Pancreas (tissue), 10 donors: ENCODE measurements around the gene ST6GALNAC4. TPM values are rescaled to one million over a fixed set of nuclear protein-coding genes. Genes with fewer than 3 reads are reported as not detected.

Experiments
- ATAC-seq, 4 donors: fragments of 200-7000 bp; cut with Tn5 transposase; one replicate each; pipeline versions ENCODE4 v1.8.0 to v1.9.1; 2020; ENCODE audit warnings: mild to moderate bottlenecking in 4 of 4, moderate library complexity in 4 of 4
- DNase-seq, 6 donors: peaks; one replicate each; pipeline ENCODE4 v3.0.0-alpha.2; 2020
- FAIRE-seq: peaks from 2 replicates; lab custom pipeline; 2012; peaks lifted over from hg19 to GRCh38; lab: Jason Lieb, UNC
- H3K27ac ChIP-seq, 4 donors: fragments of 200-600 bp; sonication (generic); 1 replicate in 3 of 4; 2 replicates in 1 of 4; pipeline versions ENCODE4 v1.5.0 to v1.8.0; 2020
- H3K27me3 ChIP-seq, 4 donors: fragments of 200-600 bp; one replicate each; pipeline ENCODE4 v1.8.0; 2021
- H3K36me3 ChIP-seq, 3 donors: fragments of 200-600 bp; sonication (generic) in 1 of 3; one replicate each; pipeline versions ENCODE4 v1.5.0 to v1.8.0; 2020 to 2021
- H3K4me1 ChIP-seq, 3 donors: fragments of 200-600 bp; one replicate each; pipeline ENCODE4 v1.8.0; 2021
- H3K4me3 ChIP-seq, 4 donors: fragments of 200-600 bp; sonication (generic) in 2 of 4; one replicate each; pipeline versions ENCODE4 v1.5.0 to v1.8.0; 2020 to 2021
- H3K9me3 ChIP-seq, 4 donors: fragments of 200-600 bp; one replicate each; pipeline ENCODE4 v1.8.0; 2021
- WGBS, 2 donors: extraction: QIAGEN DNeasy Blood & Tissue Kit; methylation state at CpG; one replicate each; pipeline ENCODE4 v1.1.7; 2013; 5-methylcytosine and 5-hydroxymethylcytosine counted together
- intact Hi-C, 3 donors: fragments of 100-400 bp; cut with DNase I; formaldehyde crosslinking; loops; one replicate each; pipeline versions ENCODE4 v1.11.1 to v1.14.2; 2022
- polyA plus RNA-seq, 2 donors: library from polyadenylated mRNA; stranded (reverse); fragments of 200-250 nt; gene quantifications; one replicate each; pipeline ENCODE4 v1.2.3, GENCODE V29; 2013
- total RNA-seq, 6 donors: library from RNA; stranded (reverse); fragmentation: NEBNext Ultra II Directional in 4 of 6; extraction: Animal tissue kit (Norgen Biotek cat#: 25700) in 4 of 6; gene quantifications; one replicate each; pipeline versions ENCODE4 v1.2.1 to v1.2.4, GENCODE V29; 2021 to 2023
- TF ChIP-seq, protein P1 (sequence below), 4 donors: fragments of 200-600 bp; sonication (generic) in 3 of 4; IDR thresholded peaks; one replicate each; pipeline versions ENCODE4 v1.5.0 to v1.8.0; 2021; ENCODE audit warnings: antibody characterized with exemption in 4 of 4
- donor health status: healthy with polysubstance abuse.
- donor health status: DM: no; HTN: no; CAD: no; lungs with moderate emphysema.
- donor health status: DM: no; HTN: no; CAD: no.
- donor health status: control.
- donor health status: control.
- donor health status: Bipolar disorder and iron deficiency.
- donor health status: DM: yes; HTN: yes; CAD: no.
- donor health status: DM: no; HTN: no; CAD: no.
- donor health status: DM: no; HTN: no; CAD: no.
- donor health status: DM: yes; HTN: yes; CAD: no.

The ST6GALNAC4 gene
- total and polyA plus RNA-seq, 8 donors = 22.2 to 66.6 (median 33.9) TPM

DNA sequence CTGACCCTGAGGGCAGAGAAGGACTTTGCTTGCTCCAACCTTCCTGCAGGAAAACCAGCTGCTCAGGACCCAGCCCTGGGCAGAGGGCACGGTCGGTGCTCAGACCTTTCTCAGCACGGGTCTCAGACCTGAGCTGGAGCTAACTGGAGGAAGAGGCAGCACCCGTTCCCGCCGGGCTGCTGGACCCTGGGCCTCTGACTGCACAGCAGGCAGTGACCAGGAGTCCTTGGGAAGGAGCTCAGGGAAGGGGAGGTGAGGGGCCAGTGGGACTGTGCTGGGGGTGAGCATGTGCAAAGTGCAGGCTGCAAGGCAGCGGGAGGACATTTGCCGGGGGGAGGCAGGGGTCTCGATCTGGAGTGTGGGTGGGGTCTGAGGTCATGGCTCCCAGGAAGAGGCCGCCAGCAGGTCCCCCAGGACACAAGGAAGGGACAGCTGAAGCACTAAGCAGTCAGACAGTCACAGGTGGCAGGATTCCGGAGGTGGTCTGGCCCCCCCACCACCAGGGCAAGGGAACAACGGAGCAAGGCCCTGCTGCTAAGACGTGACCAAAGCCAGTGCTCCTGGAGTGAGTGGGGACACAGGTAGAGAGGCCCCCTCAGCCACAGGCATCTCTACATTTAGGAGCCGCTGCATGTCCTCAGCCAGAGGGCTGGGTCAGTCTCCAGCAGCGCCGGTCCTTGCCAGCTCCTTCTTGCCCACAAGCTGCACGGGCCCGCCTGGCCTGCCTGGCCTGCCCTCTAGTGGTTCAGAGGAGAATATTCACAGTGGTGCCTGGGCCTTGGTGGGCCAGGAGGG, 25.6 kb upstream of the ST6GALNAC4 start:
- ATAC-seq = peak; percentile 38 to 77 (median 68)
- Histone ChIP-seq H3K9me3 (no peaks in the 10 kb centered on the region), H3K27me3 (no peaks in the 10 kb centered on the region), H3K4me3 (no peak overlapping the region), H3K36me3 (peaks cover 3 to 36% (median 13%) of the 10 kb centered on the region in 3 donors), H3K27ac (no peak overlapping the region), H3K4me1 (no peaks in the 10 kb centered on the region)
- TF ChIP-seq, protein P1, sequence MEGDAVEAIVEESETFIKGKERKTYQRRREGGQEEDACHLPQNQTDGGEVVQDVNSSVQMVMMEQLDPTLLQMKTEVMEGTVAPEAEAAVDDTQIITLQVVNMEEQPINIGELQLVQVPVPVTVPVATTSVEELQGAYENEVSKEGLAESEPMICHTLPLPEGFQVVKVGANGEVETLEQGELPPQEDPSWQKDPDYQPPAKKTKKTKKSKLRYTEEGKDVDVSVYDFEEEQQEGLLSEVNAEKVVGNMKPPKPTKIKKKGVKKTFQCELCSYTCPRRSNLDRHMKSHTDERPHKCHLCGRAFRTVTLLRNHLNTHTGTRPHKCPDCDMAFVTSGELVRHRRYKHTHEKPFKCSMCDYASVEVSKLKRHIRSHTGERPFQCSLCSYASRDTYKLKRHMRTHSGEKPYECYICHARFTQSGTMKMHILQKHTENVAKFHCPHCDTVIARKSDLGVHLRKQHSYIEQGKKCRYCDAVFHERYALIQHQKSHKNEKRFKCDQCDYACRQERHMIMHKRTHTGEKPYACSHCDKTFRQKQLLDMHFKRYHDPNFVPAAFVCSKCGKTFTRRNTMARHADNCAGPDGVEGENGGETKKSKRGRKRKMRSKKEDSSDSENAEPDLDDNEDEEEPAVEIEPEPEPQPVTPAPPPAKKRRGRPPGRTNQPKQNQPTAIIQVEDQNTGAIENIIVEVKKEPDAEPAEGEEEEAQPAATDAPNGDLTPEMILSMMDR (IDR thresholded peaks at IDR 0.05) = peak; percentile 58 to 79 (median 78)
- DNase-seq = peak in 2 of 6 donors; percentile 67 to 90
- WGBS, 2 donors = 58 to 60% methylated on average over 18 of the region's 18 CpGs
- no peak for FAIRE-seq
- intact Hi-C loops = loop anchor here in 2 of 3 donors (5.0 kb wide), 2 partner anchors 95 to 175 kb away; no protein-coding TSS in a partner anchor

DNA sequence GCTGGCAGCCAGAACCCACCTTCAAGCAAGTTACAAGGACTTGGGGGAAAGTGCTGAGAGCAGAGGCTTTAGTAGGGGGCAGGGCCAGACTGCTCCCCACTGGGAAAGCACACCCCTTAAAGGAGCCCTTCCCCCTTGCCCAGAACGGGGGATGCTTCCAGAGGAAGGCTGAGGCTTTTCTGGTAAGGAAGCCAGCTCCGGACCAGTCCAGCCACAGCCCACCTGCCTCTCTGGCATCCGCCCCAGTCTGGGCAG, 25.0 kb upstream of the ST6GALNAC4 start:
- intact Hi-C loops = loop anchor here in 2 of 3 donors (5.0 kb wide), 2 partner anchors 95 to 175 kb away; no protein-coding TSS in a partner anchor
- Histone ChIP-seq H3K27ac (no peak overlapping the region), H3K9me3 (no peaks in the 10 kb centered on the region), H3K27me3 (no peaks in the 10 kb centered on the region), H3K36me3 (peaks cover 3 to 36% (median 13%) of the 10 kb centered on the region in 3 donors), H3K4me1 (peaks cover under 1 to 3% (median 1%) of the 10 kb centered on the region in 3 donors), H3K4me3 (no peak overlapping the region)
- no peak for DNase-seq
- TF ChIP-seq, protein P1 (IDR thresholded peaks at IDR 0.05) = no peak
- FAIRE-seq = no peak
- WGBS, 2 donors = 77 to 80% methylated on average over 3 of the region's 3 CpGs
- no peak for ATAC-seq

GRCh38 chr9:127941062-127941960, 24.5 kb upstream of the ST6GALNAC4 start:
- FAIRE-seq (no peak), ATAC-seq (no peak), DNase-seq (peak in 2 of 6 donors; percentile 27 to 54)
- TF ChIP-seq, protein P1 (IDR thresholded peaks at IDR 0.05) = no peak
- Histone ChIP-seq H3K36me3 (peaks cover 3 to 36% (median 13%) of the 10 kb centered on the region in 3 donors), H3K4me3 (no peak overlapping the region), H3K27ac (no peak overlapping the region), H3K27me3 (no peaks in the 10 kb centered on the region), H3K9me3 (no peaks in the 10 kb centered on the region), H3K4me1 (peaks cover 6 to 7% (median 7%) of the 10 kb centered on the region in 3 donors)
- intact Hi-C loops = loop anchor here in 2 of 3 donors (5.0 kb wide), 2 partner anchors 96 to 176 kb away; no protein-coding TSS in a partner anchor
- 79% methylated on average over 17 to 18 of the region's 18 CpGs for WGBS, 2 donors

DNA sequence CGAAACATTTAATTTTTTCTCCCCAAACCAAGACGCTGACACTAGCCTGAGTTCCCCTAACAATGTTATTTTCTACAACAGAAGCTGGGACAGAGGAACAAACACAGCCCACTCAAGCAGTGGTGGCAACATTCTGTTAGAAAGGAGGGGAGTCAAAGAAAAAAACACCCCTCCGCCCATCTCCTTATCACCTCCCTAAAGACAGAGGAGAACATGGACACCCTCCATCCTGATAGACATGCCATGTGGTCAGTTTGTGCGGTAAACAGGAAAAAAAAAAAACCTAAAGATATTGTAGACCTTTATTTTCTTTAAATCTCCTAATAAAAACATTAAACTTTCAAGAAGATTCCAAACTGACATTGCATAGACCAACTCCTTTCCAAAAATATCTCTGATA, 23.8 kb upstream of the ST6GALNAC4 start:
- intact Hi-C loops = loop anchor here in 2 of 3 donors (5.0 kb wide), 2 partner anchors 97 to 177 kb away; no protein-coding TSS in a partner anchor
- FAIRE-seq (no peak), DNase-seq (no peak), ATAC-seq (no peak)
- H3K9me3 ChIP-seq = no peaks in the 10 kb centered on the region
- H3K4me1 ChIP-seq = peaks cover 7 to 11% (median 10%) of the 10 kb centered on the region in 3 donors
- TF ChIP-seq, protein P1 (IDR thresholded peaks at IDR 0.05) = no peak
- no peak overlapping the region for H3K27ac ChIP-seq
- peaks cover 3 to 35% (median 13%) of the 10 kb centered on the region in 3 donors for H3K36me3 ChIP-seq
- 88 to 94% methylated on average over 4 of the region's 4 CpGs for WGBS, 2 donors
- H3K4me3 ChIP-seq = no peak overlapping the region
- H3K27me3 ChIP-seq = no peaks in the 10 kb centered on the region
